ENCODE data around the gene ANKRD63. TPM values are rescaled to one million over a fixed set of nuclear protein-coding genes. Genes with fewer than 3 reads are reported as not detected.

ANKRD63 gene
- total and polyA plus RNA-seq, 9 of the 15 experiments (the other 6 are each of a cell fraction or from before 2014, with no cell fraction given) = 1.3 to 2.0 (median 1.8) TPM; not detected in 6

DNA sequence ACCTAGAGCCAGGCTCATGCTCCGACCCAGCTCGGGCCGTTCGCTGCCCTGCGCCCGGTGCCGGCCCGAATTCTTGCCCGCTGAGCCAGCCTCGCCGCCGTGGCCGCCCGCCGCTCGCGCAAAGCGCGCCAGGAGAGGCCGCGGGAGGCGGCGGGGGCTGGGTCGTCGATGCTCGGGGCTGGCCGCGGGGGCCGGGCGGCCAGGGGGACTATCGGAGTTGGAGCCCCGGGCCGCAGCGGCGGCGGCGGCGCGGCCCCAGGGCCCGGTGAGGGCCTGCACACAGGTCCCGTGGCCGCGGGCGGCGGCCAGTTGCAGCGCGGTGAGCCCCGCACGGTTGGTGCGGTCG is 1.1 kb downstream of the ANKRD63 start:
- WGBS (ENCODE audit: insufficient coverage, low coverage, missing lambda C conversion rate) = 58% methylated on average over 23 of the region's 51 CpGs
- intact Hi-C loops (cut with micrococcal nuclease) = loop anchor here (2.0 to 5.0 kb wide), 2 partner anchors 41 to 141 kb away; partner anchors contain the start of gene INAFM2
- in situ Hi-C loops (cut with MboI) = no loop called here
- H3K4me1 ChIP-seq (replicated peaks in 1 of 2; ENCODE audit: control insufficient read depth in 2 of 2, insufficient read depth in 2 of 2, low read length in 2 of 2) = peaks cover 13 to 54% of the 10 kb centered on the region in 2 experiments
- H3K9me3 ChIP-seq (replicated peaks; ENCODE audit: control insufficient read depth, insufficient read depth, low read depth, low read length) = no peaks in the 10 kb centered on the region
- peak overlapping the region; percentile 58; the same call in 1 of the 2 replicates for H3K4me3 ChIP-seq
- H2AFZ ChIP-seq (ENCODE audit: low read depth, low read length) = peak overlapping the region; percentile 98
- no peaks in the 10 kb centered on the region; a peak in 1 of 5 replicates for H3K27me3 ChIP-seq (ENCODE audit: control insufficient read depth in 2 of 2, insufficient read depth in 2 of 2, low read length in 2 of 2)
- ATAC-seq (no peak), FAIRE-seq (no peak), DNase-seq (ENCODE audit: extremely low read depth in 1 of 4, low spot score in 3 of 4) (no peak)
- no peaks in the 10 kb centered on the region for H3K36me3 ChIP-seq (ENCODE audit: control insufficient read depth, insufficient read depth, low read length)
- H3K9me1 ChIP-seq (ENCODE audit: control insufficient read depth, insufficient read depth, low read length) = no peaks in the 10 kb centered on the region
- POLR2A ChIA-PET = interaction anchor here (0.7 kb wide), 1 partner anchor 9 kb away, joined by 3 read pairs; no protein-coding TSS in a partner anchor
- peak overlapping the region; percentile 87; the same call in 1 of the 2 replicates for H3K4me2 ChIP-seq (ENCODE audit: insufficient read depth, low read length)
- TF ChIP-seq NFE2 (IDR thresholded peaks at IDR 0.05; ENCODE audit: low read depth) = no peak
- no peaks in the 10 kb centered on the region for H4K20me1 ChIP-seq (replicated peaks; ENCODE audit: control insufficient read depth, insufficient read depth, low read length)
- CTCF ChIA-PET (ENCODE audit: low intra/inter-chr PET ratio) = interaction anchor here (0.6 to 6.3 kb wide), 6 partner anchors 18 to 1573 kb away, joined by 3 to 87 read pairs (median 6); partner anchors contain the start of gene PLCB2
- no peak overlapping the region for H3K27ac ChIP-seq (ENCODE audit: extremely low read depth, low read depth, low read length)
- no peaks in the 10 kb centered on the region for H3K79me2 ChIP-seq (ENCODE audit: control insufficient read depth, insufficient read depth, low read length)
- no TSS peak for BruUV-seq (replicated peaks)
- H3K9ac ChIP-seq (ENCODE audit: insufficient read depth in 1 of 2, low read depth in 2 of 2, low read length in 2 of 2) = peak overlapping the region in 1 of 2 experiments; percentile 82; a peak in 3 of 4 replicates

DNA sequence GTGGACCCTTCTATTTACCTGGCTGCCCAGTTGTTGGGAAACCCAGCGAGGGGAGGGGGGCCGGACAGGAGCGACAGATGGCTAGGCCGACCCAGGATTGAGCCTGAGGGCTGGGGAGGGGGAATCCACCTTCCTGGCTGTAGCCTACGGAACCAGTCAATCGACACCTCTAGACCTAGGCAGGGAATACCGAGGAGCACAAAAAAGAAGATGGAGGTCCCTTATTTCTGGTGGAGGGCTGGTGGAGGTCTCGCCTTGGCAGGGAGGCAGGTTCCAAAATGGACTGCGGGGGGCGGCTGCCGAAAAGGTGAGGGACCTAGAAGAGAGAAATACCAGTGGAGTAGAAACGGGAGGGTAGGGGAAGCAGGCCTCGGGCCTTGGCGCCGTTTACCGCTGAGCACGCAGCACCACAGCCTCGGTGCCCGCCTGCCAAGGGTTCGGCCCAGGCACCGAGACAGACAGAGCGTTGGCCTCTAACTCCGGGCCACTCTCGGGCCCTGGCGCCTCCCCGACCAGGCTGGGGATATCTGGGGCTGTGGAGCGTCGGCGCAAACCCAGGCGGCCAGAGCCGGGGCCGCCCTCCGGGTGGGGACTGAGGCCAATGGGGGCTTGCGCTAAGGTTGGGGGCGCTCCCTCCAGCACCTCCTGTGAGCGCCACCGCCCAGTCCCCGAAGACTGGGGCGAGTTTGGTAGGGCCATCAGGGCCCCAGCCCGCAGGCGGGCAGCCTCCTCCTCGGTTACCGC is 1.6 kb downstream of the ANKRD63 start:
- no peak for FAIRE-seq
- WGBS (ENCODE audit: insufficient coverage, low coverage, missing lambda C conversion rate) = 82% methylated on average over 25 of the region's 43 CpGs
- Histone ChIP-seq H3K4me1 (replicated peaks in 1 of 2; ENCODE audit: control insufficient read depth in 2 of 2, insufficient read depth in 2 of 2, low read length in 2 of 2) (peaks cover 13 to 54% of the 10 kb centered on the region in 2 experiments), H3K36me3 (ENCODE audit: control insufficient read depth, insufficient read depth, low read length) (no peaks in the 10 kb centered on the region), H4K20me1 (replicated peaks; ENCODE audit: control insufficient read depth, insufficient read depth, low read length) (no peaks in the 10 kb centered on the region), H3K4me2 (ENCODE audit: insufficient read depth, low read length) (no peak overlapping the region), H2AFZ (ENCODE audit: low read depth, low read length) (no peak overlapping the region), H3K27ac (ENCODE audit: extremely low read depth, low read depth, low read length) (no peak overlapping the region), H3K79me2 (ENCODE audit: control insufficient read depth, insufficient read depth, low read length) (no peaks in the 10 kb centered on the region), H3K9ac (ENCODE audit: insufficient read depth in 1 of 2, low read depth in 2 of 2, low read length in 2 of 2) (no peak overlapping the region), H3K27me3 (ENCODE audit: control insufficient read depth in 2 of 2, insufficient read depth in 2 of 2, low read length in 2 of 2) (no peaks in the 10 kb centered on the region; a peak in 1 of 5 replicates), H3K9me3 (replicated peaks; ENCODE audit: control insufficient read depth, insufficient read depth, low read depth, low read length) (no peaks in the 10 kb centered on the region), H3K4me3 (no peak overlapping the region), H3K9me1 (ENCODE audit: control insufficient read depth, insufficient read depth, low read length) (no peaks in the 10 kb centered on the region)
- intact Hi-C loops (cut with micrococcal nuclease) = loop anchor here (5.0 kb wide), 1 partner anchor 41 kb away; the partner anchor contains the start of gene INAFM2
- CTCF ChIA-PET (ENCODE audit: low intra/inter-chr PET ratio) = interaction anchor here (0.6 to 6.3 kb wide), 3 partner anchors 18 to 140 kb away, joined by 3 to 87 read pairs (median 28); partner anchors contain the start of gene PLCB2
- BruUV-seq (replicated peaks) = no TSS peak
- ATAC-seq = no peak
- in situ Hi-C loops (cut with MboI) = no loop called here
- no peak for DNase-seq (ENCODE audit: extremely low read depth in 1 of 4, low spot score in 3 of 4)
- TF ChIP-seq HNRNPL (IDR thresholded peaks at IDR 0.05; ENCODE audit: low read depth, low read length) (peak; percentile 77; the same call in 1 of the 2 replicates), FIP1L1 (IDR thresholded peaks at IDR 0.05; ENCODE audit: low read depth, low read length, poor library complexity, severe bottlenecking) (peak; percentile 10), NR3C1 (CRISPR knock-in tag; IDR thresholded peaks at IDR 0.05) (no peak), NBN (IDR thresholded peaks at IDR 0.05; ENCODE audit: low read depth) (no peak)
- POLR2A ChIA-PET = interaction anchor here (0.8 kb wide), 1 partner anchor 26 kb away, joined by 3 read pairs; no protein-coding TSS in a partner anchor

All from K562 (cell line).